Right lobe of liver (tissue), 4 donors: ENCODE data around the gene ENTR1.
"Not testable (repeated sequence)": the region's sequence is repeated elsewhere in the genome, so short reads cannot be mapped to it uniquely, and the experiment has no call there.

Experiments used
- POLR2A ChIP-seq: fragments of 450-650 bp; IDR thresholded peaks from one replicate; pipeline ENCODE4 v1.6.1; 2017; ENCODE audit warnings: antibody characterized with exemption, mild to moderate bottlenecking
- TF ChIP-seq, protein P1 (sequence below), 4 donors: fragments of 200-600 bp in 3 of 4; fragments of 450-650 bp in 1 of 4; IDR thresholded peaks; one replicate each; pipeline versions ENCODE4 v1.5.1 to v1.8.0; 2016 to 2022; ENCODE audit warnings: antibody characterized with exemption in 4 of 4, mild to moderate bottlenecking in 2 of 4
- donor health status: DM: no; HTN: no; CAD: no.
- donor health status: DM: no; HTN: no; CAD: no.
- donor health status: DM: no; HTN: yes; CAD: no.

DNA sequence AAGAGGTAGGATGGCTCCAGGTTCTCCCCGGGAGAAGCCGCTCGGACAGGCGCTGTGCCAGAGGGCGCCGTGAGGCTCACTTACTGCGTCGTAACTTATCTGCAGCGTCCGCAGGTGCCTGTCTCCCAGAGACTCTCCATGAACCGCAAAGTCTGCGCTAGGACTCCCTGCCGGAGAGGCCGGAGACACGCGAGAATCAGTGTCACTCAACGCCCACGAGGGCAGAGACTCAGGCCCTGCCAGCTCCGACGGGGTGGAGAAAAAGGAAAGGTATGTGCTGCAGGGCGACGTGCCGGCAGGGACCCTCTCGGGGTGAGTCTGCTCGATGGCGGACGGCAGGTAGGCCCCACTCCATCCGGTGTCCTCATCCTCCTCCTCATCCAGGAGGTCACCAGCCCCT lies 3.4 kb downstream of the ENTR1 start:
- TF ChIP-seq, protein P1, sequence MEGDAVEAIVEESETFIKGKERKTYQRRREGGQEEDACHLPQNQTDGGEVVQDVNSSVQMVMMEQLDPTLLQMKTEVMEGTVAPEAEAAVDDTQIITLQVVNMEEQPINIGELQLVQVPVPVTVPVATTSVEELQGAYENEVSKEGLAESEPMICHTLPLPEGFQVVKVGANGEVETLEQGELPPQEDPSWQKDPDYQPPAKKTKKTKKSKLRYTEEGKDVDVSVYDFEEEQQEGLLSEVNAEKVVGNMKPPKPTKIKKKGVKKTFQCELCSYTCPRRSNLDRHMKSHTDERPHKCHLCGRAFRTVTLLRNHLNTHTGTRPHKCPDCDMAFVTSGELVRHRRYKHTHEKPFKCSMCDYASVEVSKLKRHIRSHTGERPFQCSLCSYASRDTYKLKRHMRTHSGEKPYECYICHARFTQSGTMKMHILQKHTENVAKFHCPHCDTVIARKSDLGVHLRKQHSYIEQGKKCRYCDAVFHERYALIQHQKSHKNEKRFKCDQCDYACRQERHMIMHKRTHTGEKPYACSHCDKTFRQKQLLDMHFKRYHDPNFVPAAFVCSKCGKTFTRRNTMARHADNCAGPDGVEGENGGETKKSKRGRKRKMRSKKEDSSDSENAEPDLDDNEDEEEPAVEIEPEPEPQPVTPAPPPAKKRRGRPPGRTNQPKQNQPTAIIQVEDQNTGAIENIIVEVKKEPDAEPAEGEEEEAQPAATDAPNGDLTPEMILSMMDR (IDR thresholded peaks at IDR 0.05) = not testable (repeated sequence)
- not testable (repeated sequence) for TF ChIP-seq POLR2A
